ENCODE results near the gene TBX3.
A peak's percentile ranks its signal among the peaks of the same experiment; 100 is the strongest.

TBX3 gene

DNA sequence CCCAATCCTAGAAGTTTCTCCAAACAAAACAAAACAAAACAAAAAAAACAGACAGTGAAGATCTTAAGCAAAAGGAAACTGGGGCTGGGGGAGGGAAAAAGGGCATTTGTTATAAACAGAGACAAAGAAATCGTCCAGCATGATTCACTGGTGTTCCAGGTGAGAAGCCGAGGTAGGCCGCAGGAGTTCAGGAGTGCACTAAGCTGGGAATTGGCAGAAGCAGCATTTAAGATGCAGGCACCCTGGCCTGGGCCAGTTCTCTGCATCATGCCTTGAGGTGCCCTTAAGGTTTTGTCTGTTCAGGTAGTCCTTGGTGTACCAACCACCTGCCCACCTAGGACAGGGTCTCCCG is 11.2 kb downstream of the TBX3 start:
- no peak for DNase-seq
- intact Hi-C loops (cut with DNase I): no loop called here

DNA sequence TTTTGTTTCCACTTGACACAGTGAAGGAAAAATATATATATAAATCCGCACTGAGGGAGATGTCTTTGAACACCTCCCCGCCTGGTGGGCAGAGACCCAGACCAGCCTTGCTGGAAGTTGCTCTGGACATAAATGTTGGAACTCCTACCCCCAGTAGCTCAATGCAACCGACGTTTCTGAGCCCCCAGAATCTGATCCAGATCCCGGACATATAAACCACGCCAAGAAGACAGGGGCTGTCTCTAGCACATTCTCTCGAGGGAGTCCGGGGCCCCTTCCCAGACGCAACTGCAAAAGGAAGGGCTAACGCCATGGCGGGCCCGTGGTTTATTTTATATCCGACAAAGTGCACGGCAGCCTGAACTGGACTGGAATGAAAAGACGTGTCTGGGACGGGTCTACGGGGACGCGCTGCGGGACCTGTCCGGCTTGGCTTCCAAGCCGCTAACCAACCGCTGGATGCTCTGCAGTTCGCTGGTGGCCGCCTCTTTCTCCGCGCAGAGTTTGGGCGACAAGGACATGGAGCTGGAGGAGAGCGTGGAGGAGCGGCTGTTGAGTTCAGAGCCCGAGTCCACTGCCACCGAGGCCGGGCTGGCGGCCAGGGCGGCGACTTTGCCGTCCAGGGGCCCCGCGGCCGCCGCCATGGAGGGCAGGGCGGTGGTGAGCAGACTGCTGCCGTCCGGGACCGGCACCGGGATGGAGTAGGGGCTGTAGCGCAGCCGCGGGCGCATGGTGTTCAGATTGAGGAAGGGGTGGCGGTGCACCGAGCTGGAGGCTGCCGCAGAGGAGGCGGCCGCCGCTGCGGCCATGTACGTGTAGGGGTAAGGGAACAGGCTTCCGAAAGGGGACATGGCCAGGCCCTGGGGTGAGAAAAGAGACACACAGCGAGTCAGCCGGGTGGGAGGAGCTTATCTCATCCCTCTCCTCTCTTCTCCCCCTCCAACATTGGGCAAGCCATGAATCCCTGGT is 12.2 kb downstream of the TBX3 start:
- intact Hi-C loops (cut with DNase I): no loop called here
- no peak for DNase-seq

DNA sequence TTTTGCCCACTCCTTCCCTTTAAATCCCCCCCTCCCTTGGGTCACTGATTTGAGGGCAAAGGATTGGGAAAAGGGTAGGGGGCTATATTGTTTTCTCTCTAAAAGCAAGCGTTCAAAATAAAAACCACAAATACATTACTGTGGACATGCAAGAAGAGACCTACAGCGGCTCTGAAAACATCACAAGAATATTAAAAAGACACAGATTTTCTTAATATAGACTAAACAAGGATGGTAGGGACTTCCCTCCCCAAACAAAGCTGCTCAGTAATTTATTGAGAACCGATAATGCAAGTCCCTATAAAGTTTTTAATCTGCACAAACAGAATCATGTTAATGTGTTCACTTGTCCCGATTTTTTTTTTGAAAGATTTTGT is 12.9 kb downstream of the TBX3 start:
- no peak for DNase-seq
- intact Hi-C loops (cut with DNase I): no loop called here

DNA sequence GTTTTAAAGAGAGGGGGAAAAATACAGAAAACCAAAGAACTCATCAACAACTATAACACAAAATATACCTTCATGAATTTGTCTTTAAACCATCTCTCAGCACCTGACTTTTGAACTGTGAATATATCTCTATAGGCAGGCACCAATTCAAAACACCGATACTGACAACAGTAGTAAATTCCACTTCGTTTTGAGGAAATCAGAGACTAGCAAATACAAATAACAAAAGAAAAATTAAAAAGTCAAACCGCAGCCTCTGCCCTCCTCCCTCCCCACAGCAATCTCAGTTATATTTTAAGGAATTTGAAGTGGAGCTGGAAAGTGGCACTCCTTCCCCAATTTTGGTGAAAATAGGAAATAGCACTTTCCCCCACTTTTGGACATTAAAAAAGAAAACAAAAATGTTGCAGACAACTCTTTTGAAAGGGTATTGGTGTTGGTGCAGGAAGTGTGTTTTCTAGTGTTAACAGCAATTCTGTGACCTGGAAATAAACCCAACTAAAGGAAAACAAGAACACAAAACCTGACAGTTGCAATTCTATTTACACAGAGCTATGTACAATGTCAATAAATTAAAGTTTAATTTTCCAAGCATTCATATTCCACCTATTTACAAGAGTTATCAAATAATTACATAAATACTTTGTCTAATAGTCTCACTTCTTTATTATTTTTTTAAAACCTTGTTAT is 13.5 kb downstream of the TBX3 start:
- DNase-seq: no peak
- intact Hi-C loops (cut with DNase I): no loop called here

- intact Hi-C loops (cut with DNase I): no loop called here
- no peak for DNase-seq
Observed at GRCh38 chr12:114669401-114670290, 14.3 kb downstream of the TBX3 start.

GRCh38 chr12:114668886-114669288 is 15.1 kb downstream of the TBX3 start:
- DNase-seq: no peak
- intact Hi-C loops (cut with DNase I): no loop called here

DNA sequence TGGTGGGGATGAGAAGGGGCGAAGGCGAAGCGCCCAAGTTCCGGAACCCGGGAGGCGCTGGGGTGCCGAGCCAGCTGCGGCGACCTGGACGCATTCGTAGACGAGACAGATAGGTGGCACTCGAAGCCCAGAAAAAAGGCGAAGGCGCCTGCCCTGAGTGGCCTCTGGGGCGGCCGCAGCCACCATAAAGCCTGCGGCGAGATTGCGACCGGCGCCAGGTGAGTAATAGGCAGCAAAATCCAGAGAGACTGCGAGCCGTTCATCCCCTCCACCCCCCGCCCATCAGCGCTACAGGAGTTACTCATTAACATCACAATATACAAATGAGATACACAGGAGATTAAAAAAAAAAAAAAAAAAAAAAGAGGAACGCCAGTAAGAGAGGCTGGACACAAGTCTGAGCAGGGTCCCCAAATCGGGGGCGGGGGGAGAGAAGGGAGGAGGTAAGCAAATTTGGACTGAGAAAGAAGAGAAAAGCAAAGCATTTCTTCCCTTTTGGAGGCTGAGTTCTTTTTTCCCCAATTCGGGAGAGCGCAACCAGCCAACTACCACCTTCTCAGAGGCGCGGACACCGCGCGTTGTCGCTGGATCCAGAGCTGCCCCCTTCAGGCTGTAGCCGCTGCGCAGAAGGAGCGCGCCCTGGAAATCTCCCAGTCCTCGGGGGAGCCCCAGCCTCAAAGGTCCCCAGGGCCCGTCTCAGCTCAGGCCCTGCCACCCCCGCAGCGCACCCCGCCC is 15.7 kb downstream of the TBX3 start:
- peak; percentile 35 to 84 (median 68) for DNase-seq
- intact Hi-C loops (cut with DNase I): no loop called here

- DNase-seq: no peak
- intact Hi-C loops (cut with DNase I): no loop called here
Observed at GRCh38 chr12:114667669-114668150, 16.3 kb downstream of the TBX3 start.

DNA sequence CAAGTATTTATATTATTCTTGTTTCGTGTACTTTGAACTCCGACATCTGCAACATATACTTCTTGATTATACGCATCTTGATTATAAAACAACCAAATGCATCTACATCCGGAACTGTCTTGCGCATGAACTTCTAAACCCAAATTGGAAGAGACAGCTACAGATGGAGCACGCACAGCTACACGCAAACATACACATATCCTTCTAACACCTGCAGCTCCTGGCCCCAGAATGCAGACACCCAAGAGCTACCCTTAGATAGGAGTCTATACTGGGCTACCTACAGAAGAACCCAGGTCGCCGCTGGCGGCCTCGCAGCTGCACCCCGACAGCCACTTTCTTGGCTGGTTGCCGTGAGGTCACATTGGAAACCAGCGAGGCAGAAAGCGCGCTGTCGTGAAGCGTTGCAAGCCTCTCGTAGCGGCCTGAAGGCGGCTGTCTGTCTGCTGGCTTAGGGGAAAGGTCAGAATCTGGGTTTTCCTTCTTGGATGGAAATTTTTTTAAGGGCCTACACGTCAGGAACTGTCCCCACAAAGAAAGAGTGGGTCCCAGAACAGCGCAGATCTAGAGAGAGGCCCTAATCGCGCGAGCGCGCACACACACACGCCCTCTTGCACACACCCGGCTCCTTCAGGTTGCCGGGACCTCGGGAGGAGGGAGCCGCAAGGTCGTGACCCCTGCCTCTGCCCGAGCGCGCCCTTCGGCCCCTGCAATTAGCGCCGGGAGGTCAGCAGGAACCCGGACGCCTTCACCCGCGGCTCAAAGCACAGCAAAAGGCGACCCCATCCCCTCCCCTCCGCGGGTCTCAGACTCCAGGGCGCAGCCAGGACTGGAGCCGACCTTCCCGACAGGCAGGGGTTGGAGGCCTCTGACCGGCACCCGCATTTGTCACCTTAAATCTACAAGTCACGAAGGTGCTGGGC is 17.0 kb downstream of the TBX3 start:
- intact Hi-C loops (cut with DNase I): no loop called here
- DNase-seq: no peak

GRCh38 chr12:114665411-114666260 is 18.3 kb downstream of the TBX3 start:
- intact Hi-C loops (cut with DNase I): no loop called here
- no peak for DNase-seq

- intact Hi-C loops (cut with DNase I): loop anchor here (5.0 kb wide), 1 partner anchor 1253 kb away; no protein-coding TSS in a partner anchor
- DNase-seq: no peak
Observed at GRCh38 chr12:114664651-114665320, 19.2 kb downstream of the TBX3 start.

DNA sequence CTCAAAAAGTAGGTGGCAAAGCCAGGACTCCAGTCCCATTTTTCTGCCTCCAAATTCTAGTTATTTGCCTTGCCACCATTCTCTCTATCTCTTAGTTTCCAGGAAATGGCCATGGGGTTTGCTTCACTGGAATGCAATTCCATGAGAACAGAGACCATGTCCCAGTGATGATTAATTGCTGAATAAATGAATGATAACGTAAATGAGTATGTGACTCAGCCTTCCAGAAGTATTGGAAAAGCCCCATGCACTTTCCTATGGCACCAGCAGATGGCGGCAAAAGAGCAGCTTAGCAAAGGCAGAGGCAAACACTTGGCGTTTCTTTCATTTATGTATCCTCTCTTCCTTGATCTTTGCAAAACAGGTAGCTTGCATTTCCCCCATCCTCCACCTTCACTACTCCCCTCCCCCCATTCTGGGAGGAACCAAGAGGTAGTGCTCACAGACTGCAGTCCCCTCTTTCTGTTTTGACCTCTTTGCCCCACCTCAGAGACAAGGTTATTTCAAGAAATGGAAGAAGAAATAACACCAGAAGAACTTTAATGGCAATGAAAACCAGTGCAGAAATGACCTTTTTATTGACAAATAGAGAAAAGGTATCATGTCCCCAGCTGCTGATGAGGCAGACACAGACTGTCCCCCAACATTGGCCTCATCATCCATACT is 21.3 kb downstream of the TBX3 start:
- intact Hi-C loops (cut with DNase I): loop anchor here (2.0 to 5.0 kb wide), 2 partner anchors 1090 to 1255 kb away; no protein-coding TSS in a partner anchor
- DNase-seq: peak; percentile 64 to 94 (median 84)

GRCh38 chr12:114661245-114661644 is 22.7 kb downstream of the TBX3 start:
- DNase-seq: no peak
- intact Hi-C loops (cut with DNase I): loop anchor here (5.0 kb wide), 1 partner anchor 1256 kb away; no protein-coding TSS in a partner anchor

- intact Hi-C loops (cut with DNase I): no loop called here
- DNase-seq: no peak
Observed at GRCh38 chr12:114659084-114659483, 24.9 kb downstream of the TBX3 start.

GRCh38 chr12:114658002-114658441 is 26.0 kb downstream of the TBX3 start:
- DNase-seq: no peak
- intact Hi-C loops (cut with DNase I): no loop called here

- intact Hi-C loops (cut with DNase I): no loop called here
Observed at GRCh38 chr12:114657597-114657920, 26.4 kb downstream of the TBX3 start.

More at GRCh38 chr12:114657597-114657920, 26.4 kb downstream of the TBX3 start:
- no peak for DNase-seq
